ENCODE data around the gene GRIK5.

DNA sequence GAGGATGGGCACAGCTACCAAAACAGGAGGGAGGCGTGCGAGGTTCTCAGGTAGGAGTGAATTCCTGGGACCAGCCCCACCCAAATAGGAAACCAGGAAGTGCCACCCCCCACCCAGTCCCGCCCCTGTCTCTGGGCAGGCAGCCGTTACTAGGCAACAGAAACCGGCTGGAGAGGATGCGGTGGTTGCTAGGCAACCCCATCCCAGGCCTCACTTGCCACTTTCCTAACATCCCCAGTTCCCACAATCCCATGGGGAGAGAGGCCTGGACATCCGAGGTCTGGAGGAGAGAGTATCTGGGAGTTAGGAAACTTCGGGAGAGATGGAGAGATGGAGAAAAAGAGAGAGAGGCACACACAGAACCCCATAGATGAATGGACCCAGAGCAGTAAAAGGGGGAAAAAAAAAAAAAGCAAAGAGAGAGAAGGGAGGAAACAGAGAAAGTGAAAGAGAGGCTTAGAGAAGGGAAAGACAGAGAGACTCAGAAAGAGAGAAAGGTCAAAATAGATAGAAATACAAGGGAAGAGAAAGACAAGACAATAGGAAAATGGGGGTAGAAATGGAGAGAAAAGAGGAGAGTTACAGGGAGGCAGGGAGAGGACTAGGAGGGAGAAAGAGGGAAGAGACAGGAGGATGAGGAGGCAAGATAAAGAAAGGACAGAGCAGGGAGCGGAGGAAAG, 3.8 kb downstream of the GRIK5 start:
- TF ChIP-seq, protein P1, sequence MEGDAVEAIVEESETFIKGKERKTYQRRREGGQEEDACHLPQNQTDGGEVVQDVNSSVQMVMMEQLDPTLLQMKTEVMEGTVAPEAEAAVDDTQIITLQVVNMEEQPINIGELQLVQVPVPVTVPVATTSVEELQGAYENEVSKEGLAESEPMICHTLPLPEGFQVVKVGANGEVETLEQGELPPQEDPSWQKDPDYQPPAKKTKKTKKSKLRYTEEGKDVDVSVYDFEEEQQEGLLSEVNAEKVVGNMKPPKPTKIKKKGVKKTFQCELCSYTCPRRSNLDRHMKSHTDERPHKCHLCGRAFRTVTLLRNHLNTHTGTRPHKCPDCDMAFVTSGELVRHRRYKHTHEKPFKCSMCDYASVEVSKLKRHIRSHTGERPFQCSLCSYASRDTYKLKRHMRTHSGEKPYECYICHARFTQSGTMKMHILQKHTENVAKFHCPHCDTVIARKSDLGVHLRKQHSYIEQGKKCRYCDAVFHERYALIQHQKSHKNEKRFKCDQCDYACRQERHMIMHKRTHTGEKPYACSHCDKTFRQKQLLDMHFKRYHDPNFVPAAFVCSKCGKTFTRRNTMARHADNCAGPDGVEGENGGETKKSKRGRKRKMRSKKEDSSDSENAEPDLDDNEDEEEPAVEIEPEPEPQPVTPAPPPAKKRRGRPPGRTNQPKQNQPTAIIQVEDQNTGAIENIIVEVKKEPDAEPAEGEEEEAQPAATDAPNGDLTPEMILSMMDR (IDR thresholded peaks at IDR 0.05), result no peak
- no peak for TF ChIP-seq POLR2A (IDR thresholded peaks at IDR 0.05)

All from esophagus squamous epithelium (tissue), 4 donors.